IMR-90 (cell line): ENCODE data around the gene MYO1D. TPM values are rescaled to one million over a fixed set of nuclear protein-coding genes. Genes with fewer than 3 reads are reported as not detected.

Experiments used
- ATAC-seq: fragments of 200-7000 bp; cut with Tn5 transposase; 2 replicates; pipeline ENCODE4 v1.9.1; 2020; ENCODE audit warnings: low read depth, mild to moderate bottlenecking, moderate library complexity
- BruUV-seq: library from RNA; stranded (reverse); fragments of 400-500 nt; replicated peaks from 2 replicates; lab custom pipeline; 2021; lab: Mats Ljungman, UMichigan
- CTCF ChIA-PET: fragments of 300-600 bp; formaldehyde crosslinking; extraction: SDS; loops from one replicate; lab custom pipeline; 2021; ENCODE audit warnings: antibody characterized with exemption; lab: Yijun Ruan, JAX
- POLR2A ChIA-PET: fragments of 300-600 bp; sonication (Branson Sonifier 250); formaldehyde crosslinking; loops from one replicate; lab custom pipeline; 2022; ENCODE audit warnings: antibody characterized with exemption; ENCODE audit not compliant: unreplicated experiment; lab: Charles Lee
- DNase-seq: peaks from one replicate; pipeline ENCODE4 v3.0.0; 2013
- H2AFZ ChIP-seq: replicated peaks from 2 replicates; pipeline ENCODE3; 2013; ENCODE audit warnings: low read length, mild to moderate bottlenecking; ENCODE audit not compliant: poor library complexity
- H2AK5ac ChIP-seq: 2 replicates; pipeline ENCODE4 v1.6.1; 2013; ENCODE audit warnings: low read depth, low read length, inconsistent platforms
- H2AK9ac ChIP-seq: replicated peaks from 2 replicates; pipeline ENCODE3; 2013; ENCODE audit warnings: mild to moderate bottlenecking, low read depth, low read length, moderate library complexity; ENCODE audit not compliant: poor library complexity
- H2BK120ac ChIP-seq: 2 replicates; pipeline ENCODE4 v1.6.1; 2013; ENCODE audit warnings: low read depth, low read length, inconsistent platforms
- H2BK15ac ChIP-seq: 3 replicates; pipeline ENCODE4 v1.6.1; 2013; ENCODE audit warnings: low read depth, low read length, inconsistent platforms
- H2BK20ac ChIP-seq: 2 replicates; pipeline ENCODE4 v1.6.1; 2013; ENCODE audit warnings: low read depth, mild to moderate bottlenecking, inconsistent platforms, low read length, moderate library complexity
- H2BK5ac ChIP-seq: 2 replicates; pipeline ENCODE4 v1.6.1; 2013; ENCODE audit warnings: mild to moderate bottlenecking, low read depth, low read length, inconsistent platforms; ENCODE audit not compliant: poor library complexity, severe bottlenecking
- H3K14ac ChIP-seq: replicated peaks from 2 replicates; pipeline ENCODE4 v1.6.1; 2013; ENCODE audit warnings: low read depth, low read length, inconsistent platforms
- H3K18ac ChIP-seq: 2 replicates; pipeline ENCODE4 v1.6.1; 2013; ENCODE audit warnings: low read depth, low read length, control low read depth
- H3K23ac ChIP-seq: 2 replicates; pipeline ENCODE4 v1.6.1; 2013; ENCODE audit warnings: low read depth, low read length, inconsistent platforms
- H3K27ac ChIP-seq: 2 replicates; pipeline ENCODE4 v1.5.1; 2013; ENCODE audit warnings: mild to moderate bottlenecking, control low read depth, low read length; ENCODE audit not compliant: insufficient read depth
- H3K27me3 ChIP-seq: 2 replicates; pipeline ENCODE4 v1.6.1; 2013; ENCODE audit warnings: low read length; ENCODE audit not compliant: control insufficient read depth, insufficient read depth
- H3K36me3 ChIP-seq: 2 replicates; pipeline ENCODE4 v1.6.1; 2013; ENCODE audit warnings: low read length, mixed read lengths; ENCODE audit not compliant: control insufficient read depth, insufficient read depth
- H3K4ac ChIP-seq: 2 replicates; pipeline ENCODE4 v1.6.1; 2013; ENCODE audit warnings: low read depth, low read length, inconsistent platforms
- H3K4me1 ChIP-seq: 2 replicates; pipeline ENCODE4 v1.6.1; 2013; ENCODE audit warnings: low read length, mixed read lengths; ENCODE audit not compliant: control insufficient read depth, insufficient read depth
- H3K4me2 ChIP-seq: 2 replicates; pipeline ENCODE4 v1.6.1; 2013; ENCODE audit warnings: low read depth, mild to moderate bottlenecking, control low read depth, low read length, moderate library complexity
- H3K4me3 ChIP-seq: 2 replicates; pipeline ENCODE4 v1.5.1; 2013; ENCODE audit warnings: low read depth, mild to moderate bottlenecking, control low read depth, low read length, moderate library complexity; ENCODE audit not compliant: insufficient read depth
- H3K56ac ChIP-seq: 2 replicates; pipeline ENCODE4 v1.6.1; 2013; ENCODE audit warnings: low read length, inconsistent platforms; ENCODE audit not compliant: insufficient read depth; ENCODE audit errors: extremely low read depth
- H3K79me1 ChIP-seq, 2 experiments: 2 replicates each; pipeline ENCODE4 v1.6.1; 2013; ENCODE audit warnings: low read length in 2 of 2, inconsistent platforms in 1 of 2, low read depth in 1 of 2
- H3K9ac ChIP-seq: 2 replicates; pipeline ENCODE4 v1.6.1; 2013; ENCODE audit warnings: low read depth, low read length, control low read depth
- H3K9me1 ChIP-seq: 2 replicates; pipeline ENCODE4 v1.6.1; 2013; ENCODE audit warnings: low read length, inconsistent platforms; ENCODE audit not compliant: insufficient read depth
- H3K9me3 ChIP-seq: 2 replicates; pipeline ENCODE4 v1.6.1; 2013; ENCODE audit warnings: low read length; ENCODE audit not compliant: control insufficient read depth, insufficient read depth
- H4K20me1 ChIP-seq: 2 replicates; pipeline ENCODE4 v1.6.1; 2013; ENCODE audit warnings: low read length, inconsistent platforms; ENCODE audit not compliant: insufficient read depth
- H4K5ac ChIP-seq: 2 replicates; pipeline ENCODE4 v1.6.1; 2013; ENCODE audit warnings: mild to moderate bottlenecking, low read depth, low read length, control low read depth
- H4K8ac ChIP-seq, 2 experiments: 2 replicates each; pipeline ENCODE4 v1.6.1; 2013; ENCODE audit warnings: low read depth in 2 of 2, low read length in 2 of 2, control low read depth in 1 of 2, inconsistent platforms in 1 of 2
- H4K91ac ChIP-seq: 2 replicates; pipeline ENCODE4 v1.6.1; 2013; ENCODE audit warnings: low read depth, low read length, inconsistent platforms; ENCODE audit not compliant: insufficient read depth
- SMC3 ChIP-seq: fragments of 150-350 bp; IDR thresholded peaks from 2 replicates; pipeline ENCODE4 v1.6.1; 2016; ENCODE audit warnings: low read depth, mild to moderate bottlenecking, antibody characterized with exemption, low read length, moderate library complexity
- dilution Hi-C: fragments of 300-500 bp; cut with HindIII; formaldehyde crosslinking; loops from one replicate; pipeline ENCODE4 v1.14.3; 2018; ENCODE audit warnings: low sequenced_read_pairs; ENCODE audit not compliant: unreplicated experiment
- in situ Hi-C: fragments of 300-500 bp; cut with MboI; formaldehyde crosslinking; loops from 3 replicates; pipeline ENCODE4 v1.14.3; 2019; ENCODE audit warnings: low sequenced_read_pairs, inconsistent platforms, mixed read lengths
- intact Hi-C: fragments of 100-400 bp; cut with micrococcal nuclease; formaldehyde crosslinking; loops from 2 replicates; pipeline ENCODE4 v1.10.0; 2022
- polyA plus RNA-seq, 3 experiments: library from polyadenylated mRNA; depleted of rRNA; stranded (reverse); fragments of >200 nt; gene quantifications; 2 replicates each; pipeline ENCODE4 v1.2.3, GENCODE V29; 2012; ENCODE audit warnings: low replicate concordance in 1 of 3
- total RNA-seq: library from RNA; depleted of rRNA; stranded (reverse); fragments of >200 nt; gene quantifications from 2 replicates; pipeline ENCODE4 v1.2.3, GENCODE V29; 2012
- TF ChIP-seq, protein P1 (sequence below): fragments of 150-350 bp; IDR thresholded peaks from 2 replicates; pipeline ENCODE4 v1.6.1; 2017; ENCODE audit warnings: mild to moderate bottlenecking, antibody characterized with exemption, low read length, low read depth

MYO1D gene
- total and polyA plus RNA-seq, 2 of the 4 experiments (the other 2 are of a cell fraction) = 0.63 to 0.90 TPM

DNA sequence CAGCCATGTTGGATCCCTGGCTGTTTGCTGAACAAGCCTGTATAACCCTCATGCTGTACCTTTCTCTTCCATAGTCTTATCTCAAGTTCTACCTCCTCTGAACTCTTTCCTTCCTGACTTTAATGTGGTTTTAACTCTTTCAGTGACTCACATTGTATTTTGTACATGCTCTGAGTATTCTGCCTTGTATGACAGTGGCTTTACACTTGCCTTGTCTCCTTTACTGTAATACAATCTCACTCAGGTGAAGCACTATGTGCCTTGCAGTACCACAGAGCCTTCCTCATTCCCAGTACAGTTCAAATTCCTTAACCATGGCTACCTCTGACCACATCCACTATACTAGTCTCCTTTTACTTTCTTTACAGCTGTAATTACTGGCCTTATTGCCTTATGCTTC, 418.6 kb downstream of the MYO1D start:
- H2AK5ac ChIP-seq = no peak overlapping the region
- CTCF ChIA-PET = no interaction called here
- no peak for DNase-seq
- H3K27ac ChIP-seq = no peak overlapping the region
- H3K9me3 ChIP-seq = no peaks in the 10 kb centered on the region
- no peak for TF ChIP-seq SMC3
- TF ChIP-seq, protein P1, sequence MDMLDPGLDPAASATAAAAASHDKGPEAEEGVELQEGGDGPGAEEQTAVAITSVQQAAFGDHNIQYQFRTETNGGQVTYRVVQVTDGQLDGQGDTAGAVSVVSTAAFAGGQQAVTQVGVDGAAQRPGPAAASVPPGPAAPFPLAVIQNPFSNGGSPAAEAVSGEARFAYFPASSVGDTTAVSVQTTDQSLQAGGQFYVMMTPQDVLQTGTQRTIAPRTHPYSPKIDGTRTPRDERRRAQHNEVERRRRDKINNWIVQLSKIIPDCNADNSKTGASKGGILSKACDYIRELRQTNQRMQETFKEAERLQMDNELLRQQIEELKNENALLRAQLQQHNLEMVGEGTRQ = no peak
- no peak overlapping the region for H3K4me2 ChIP-seq
- intact Hi-C loops (no loop called here), in situ Hi-C loops (no loop called here), dilution Hi-C loops (no loop called here)
- no peak overlapping the region for H3K23ac ChIP-seq
- H3K9me1 ChIP-seq = no peaks in the 10 kb centered on the region
- H3K9ac ChIP-seq = no peak overlapping the region
- no peak overlapping the region for H3K18ac ChIP-seq
- no peak overlapping the region for H4K5ac ChIP-seq
- peaks cover 1% of the 10 kb centered on the region; the same call in 1 of the 2 replicates for H3K4me1 ChIP-seq
- no peak overlapping the region for H2BK20ac ChIP-seq
- no peak overlapping the region for H2BK5ac ChIP-seq
- no peak overlapping the region for H3K14ac ChIP-seq
- H2BK120ac ChIP-seq = no peak overlapping the region
- no peak overlapping the region for H4K8ac ChIP-seq
- H3K79me1 ChIP-seq = peaks cover 39 to 51% of the 10 kb centered on the region in 2 experiments
- H2BK15ac ChIP-seq = no peak overlapping the region
- POLR2A ChIA-PET = no interaction called here
- ATAC-seq = no peak
- H3K27me3 ChIP-seq = no peaks in the 10 kb centered on the region
- H3K4me3 ChIP-seq = no peak overlapping the region
- no TSS peak for BruUV-seq
- H4K91ac ChIP-seq = no peak overlapping the region
- no peak overlapping the region for H2AFZ ChIP-seq
- no peak overlapping the region for H3K56ac ChIP-seq
- H2AK9ac ChIP-seq = no peak overlapping the region
- H4K20me1 ChIP-seq = peaks cover 41% of the 10 kb centered on the region
- H3K36me3 ChIP-seq = peaks cover 44% of the 10 kb centered on the region
- no peak overlapping the region for H3K4ac ChIP-seq
